GM18907 (cell line): ENCODE data around the gene UGT1A5.
"Not testable (repeated sequence)": the region's sequence is repeated elsewhere in the genome, so short reads cannot be mapped to it uniquely, and the experiment has no call there.

Experiments
- ATAC-seq: cut with Tn5 transposase; IDR thresholded peaks from one replicate; pipeline ENCODE4 v1.9.1; 2021; ENCODE audit warnings: mild to moderate bottlenecking, moderate library complexity; ENCODE audit not compliant: unreplicated experiment

The UGT1A5 gene

GRCh38 chr2:233745073-233745755 lies 32.5 kb downstream of the UGT1A5 start:
- ATAC-seq = no peak

- not testable (repeated sequence) for ATAC-seq
These were observed 33.1 kb downstream of the UGT1A5 start for GRCh38 chr2:233745838-233746237.

GRCh38 chr2:233746475-233747282 lies 34.0 kb downstream of the UGT1A5 start:
- ATAC-seq = no peak

- ATAC-seq = no peak
These were observed 34.5 kb downstream of the UGT1A5 start for GRCh38 chr2:233747283-233747544.

- ATAC-seq = not testable (repeated sequence)
These were observed 38.0 kb downstream of the UGT1A5 start for GRCh38 chr2:233750689-233751088.

GRCh38 chr2:233751212-233752009 lies 38.7 kb downstream of the UGT1A5 start:
- not testable (repeated sequence) for ATAC-seq

- no peak for ATAC-seq
These were observed 42.3 kb downstream of the UGT1A5 start for GRCh38 chr2:233754872-233755611.

- ATAC-seq = no peak
These were observed 43.8 kb downstream of the UGT1A5 start for GRCh38 chr2:233756429-233757081.

GRCh38 chr2:233758141-233758540 lies 45.4 kb downstream of the UGT1A5 start:
- no peak for ATAC-seq

GRCh38 chr2:233758849-233759248 lies 46.1 kb downstream of the UGT1A5 start:
- ATAC-seq = no peak

GRCh38 chr2:233760043-233760442 lies 47.3 kb downstream of the UGT1A5 start, which contains the start of gene UGT1A1:
TSS of gene UGT1A1 (plus strand) at chr2:233760270. CDS start at chr2:233760288, 18 bp downstream.
- no peak for ATAC-seq

GRCh38 chr2:233761040-233761769 lies 48.5 kb downstream of the UGT1A5 start:
- no peak for ATAC-seq

GRCh38 chr2:233764264-233764663 lies 51.6 kb downstream of the UGT1A5 start:
- no peak for ATAC-seq

GRCh38 chr2:233764761-233765160 lies 52.1 kb downstream of the UGT1A5 start:
- no peak for ATAC-seq

- ATAC-seq = no peak
These were observed 53.7 kb downstream of the UGT1A5 start for GRCh38 chr2:233766416-233766815.

- ATAC-seq = no peak
These were observed 55.4 kb downstream of the UGT1A5 start for GRCh38 chr2:233768076-233768475.

- no peak for ATAC-seq
These were observed 56.6 kb downstream of the UGT1A5 start for GRCh38 chr2:233769260-233769659.

- ATAC-seq = no peak
These were observed 59.4 kb downstream of the UGT1A5 start for GRCh38 chr2:233772153-233772552.

- ATAC-seq = no peak
These were observed 59.9 kb downstream of the UGT1A5 start for GRCh38 chr2:233772583-233772982.

- ATAC-seq = no peak
These were observed 61.1 kb downstream of the UGT1A5 start for GRCh38 chr2:233773854-233774253.
